ENCODE data around the gene B3GNT2. TPM values are rescaled to one million over a fixed set of nuclear protein-coding genes. Genes with fewer than 3 reads are reported as not detected.

Gene B3GNT2
- total RNA-seq, 1 experiment from 2014 or later = 32.2 TPM

DNA sequence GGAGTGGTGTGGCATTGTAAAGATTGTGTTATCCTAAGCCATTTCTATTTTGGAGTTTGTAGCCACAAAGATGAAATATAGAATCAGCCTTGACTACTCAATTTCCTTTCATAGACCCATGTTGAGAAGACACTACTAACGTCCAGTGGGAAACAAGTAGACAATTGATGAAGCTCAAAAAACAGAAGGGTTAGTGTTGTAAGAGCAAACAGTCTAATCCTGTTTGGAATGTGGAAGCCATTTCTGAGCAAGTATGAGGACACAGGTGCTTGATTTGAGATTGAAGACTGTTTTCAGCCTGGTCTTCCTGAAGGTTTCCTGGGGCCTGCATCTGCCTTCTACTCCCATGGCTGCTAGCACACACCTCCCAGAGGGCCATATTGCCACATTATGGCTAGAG, 29.1 kb downstream of the B3GNT2 start:
- peaks cover 47% of the 10 kb centered on the region for H3K36me3 Mint-ChIP-seq
- H3K27ac Mint-ChIP-seq = peak overlapping the region; percentile 49; the same call in 1 of the 2 replicates
- no peak for DNase-seq (ENCODE audit: low spot score)
- no peak for ATAC-seq
- ChIA-PET CTCF (no interaction called here), POLR2A (no interaction called here)
- no peak overlapping the region for H3K4me3 Mint-ChIP-seq
- peaks cover 4% of the 10 kb centered on the region; the same call in 1 of the 2 replicates for H3K9me3 Mint-ChIP-seq
- 0 out of 2 replicates have a peak, but pooled peaks have one; percentile 35 for TF ChIP-seq GABPB1 (CRISPR knock-in tag; IDR thresholded peaks at IDR 0.05)
- TF ChIP-seq, protein P1, sequence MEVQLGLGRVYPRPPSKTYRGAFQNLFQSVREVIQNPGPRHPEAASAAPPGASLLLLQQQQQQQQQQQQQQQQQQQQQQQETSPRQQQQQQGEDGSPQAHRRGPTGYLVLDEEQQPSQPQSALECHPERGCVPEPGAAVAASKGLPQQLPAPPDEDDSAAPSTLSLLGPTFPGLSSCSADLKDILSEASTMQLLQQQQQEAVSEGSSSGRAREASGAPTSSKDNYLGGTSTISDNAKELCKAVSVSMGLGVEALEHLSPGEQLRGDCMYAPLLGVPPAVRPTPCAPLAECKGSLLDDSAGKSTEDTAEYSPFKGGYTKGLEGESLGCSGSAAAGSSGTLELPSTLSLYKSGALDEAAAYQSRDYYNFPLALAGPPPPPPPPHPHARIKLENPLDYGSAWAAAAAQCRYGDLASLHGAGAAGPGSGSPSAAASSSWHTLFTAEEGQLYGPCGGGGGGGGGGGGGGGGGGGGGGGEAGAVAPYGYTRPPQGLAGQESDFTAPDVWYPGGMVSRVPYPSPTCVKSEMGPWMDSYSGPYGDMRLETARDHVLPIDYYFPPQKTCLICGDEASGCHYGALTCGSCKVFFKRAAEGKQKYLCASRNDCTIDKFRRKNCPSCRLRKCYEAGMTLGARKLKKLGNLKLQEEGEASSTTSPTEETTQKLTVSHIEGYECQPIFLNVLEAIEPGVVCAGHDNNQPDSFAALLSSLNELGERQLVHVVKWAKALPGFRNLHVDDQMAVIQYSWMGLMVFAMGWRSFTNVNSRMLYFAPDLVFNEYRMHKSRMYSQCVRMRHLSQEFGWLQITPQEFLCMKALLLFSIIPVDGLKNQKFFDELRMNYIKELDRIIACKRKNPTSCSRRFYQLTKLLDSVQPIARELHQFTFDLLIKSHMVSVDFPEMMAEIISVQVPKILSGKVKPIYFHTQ (CRISPR knock-in tag; IDR thresholded peaks at IDR 0.05) = no peak
- H3K4me1 Mint-ChIP-seq = peaks cover 18% of the 10 kb centered on the region
- H3K27me3 Mint-ChIP-seq (ENCODE audit: low read depth) = no peaks in the 10 kb centered on the region

DNA sequence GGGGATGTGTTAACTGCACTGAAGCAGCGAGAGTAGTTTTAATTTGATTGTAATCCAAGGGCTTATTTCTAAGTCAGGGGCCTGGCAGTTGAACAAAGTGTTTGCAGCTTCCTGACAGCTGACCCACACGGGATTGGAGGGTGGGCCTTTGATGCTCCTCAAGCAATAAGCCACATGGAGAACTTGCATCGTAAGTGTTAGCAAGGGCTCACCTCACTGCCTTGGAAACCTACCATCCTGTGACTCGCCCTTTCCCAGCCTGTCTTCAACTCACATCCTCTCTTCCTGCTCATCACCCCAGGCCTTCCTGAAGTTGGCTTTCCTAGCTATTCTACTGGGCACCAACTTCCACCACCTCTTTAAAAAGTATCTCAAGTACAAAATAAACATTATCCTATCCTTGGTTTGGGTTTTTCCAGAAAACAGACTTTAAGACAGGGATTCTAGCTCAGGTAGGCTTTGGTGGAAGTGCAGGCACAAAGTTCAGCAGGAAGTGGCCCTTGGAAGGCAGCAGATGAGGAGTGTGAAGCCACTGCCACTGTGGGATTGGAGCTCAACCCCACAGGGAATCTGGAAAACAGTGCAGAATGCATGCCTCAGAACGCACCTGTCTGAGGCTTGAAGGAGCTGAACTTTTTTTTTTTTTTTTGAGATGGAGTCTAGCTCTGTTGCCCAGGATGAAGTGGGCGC, 31.6 kb downstream of the B3GNT2 start:
- Mint-ChIP-seq H3K4me3 (no peak overlapping the region), H3K36me3 (peaks cover 36% of the 10 kb centered on the region), H3K9me3 (0 out of 2 replicates have a peak, but pooled peaks cover 2% of the 10 kb centered on the region), H3K4me1 (peaks cover 12% of the 10 kb centered on the region), H3K27me3 (ENCODE audit: low read depth) (no peaks in the 10 kb centered on the region), H3K27ac (peak overlapping the region; percentile 28; the same call in 1 of the 2 replicates)
- DNase-seq (ENCODE audit: low spot score) (no peak), ATAC-seq (no peak)
- ChIA-PET CTCF (interaction anchor here (1.7 kb wide), 1 partner anchor 70 kb away, joined by 4 read pairs; no protein-coding TSS in a partner anchor), POLR2A (interaction anchor here (0.7 kb wide), 1 partner anchor 18 kb away, joined by 3 read pairs; no protein-coding TSS in a partner anchor)
- TF ChIP-seq, protein P2, sequence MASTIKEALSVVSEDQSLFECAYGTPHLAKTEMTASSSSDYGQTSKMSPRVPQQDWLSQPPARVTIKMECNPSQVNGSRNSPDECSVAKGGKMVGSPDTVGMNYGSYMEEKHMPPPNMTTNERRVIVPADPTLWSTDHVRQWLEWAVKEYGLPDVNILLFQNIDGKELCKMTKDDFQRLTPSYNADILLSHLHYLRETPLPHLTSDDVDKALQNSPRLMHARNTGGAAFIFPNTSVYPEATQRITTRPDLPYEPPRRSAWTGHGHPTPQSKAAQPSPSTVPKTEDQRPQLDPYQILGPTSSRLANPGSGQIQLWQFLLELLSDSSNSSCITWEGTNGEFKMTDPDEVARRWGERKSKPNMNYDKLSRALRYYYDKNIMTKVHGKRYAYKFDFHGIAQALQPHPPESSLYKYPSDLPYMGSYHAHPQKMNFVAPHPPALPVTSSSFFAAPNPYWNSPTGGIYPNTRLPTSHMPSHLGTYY (CRISPR knock-in tag; IDR thresholded peaks at IDR 0.05) = no peak
- TF ChIP-seq, protein P3, sequence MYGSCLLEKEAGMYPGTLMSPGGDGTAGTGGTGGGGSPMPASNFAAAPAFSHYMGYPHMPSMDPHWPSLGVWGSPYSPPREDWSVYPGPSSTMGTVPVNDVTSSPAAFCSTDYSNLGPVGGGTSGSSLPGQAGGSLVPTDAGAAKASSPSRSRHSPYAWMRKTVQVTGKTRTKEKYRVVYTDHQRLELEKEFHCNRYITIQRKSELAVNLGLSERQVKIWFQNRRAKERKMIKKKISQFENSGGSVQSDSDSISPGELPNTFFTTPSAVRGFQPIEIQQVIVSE (CRISPR knock-in tag; IDR thresholded peaks at IDR 0.05; ENCODE audit: borderline replicate concordance) = no peak
- no peak for TF ChIP-seq ZNF121 (CRISPR knock-in tag; IDR thresholded peaks at IDR 0.05)
- TF ChIP-seq, protein P4, sequence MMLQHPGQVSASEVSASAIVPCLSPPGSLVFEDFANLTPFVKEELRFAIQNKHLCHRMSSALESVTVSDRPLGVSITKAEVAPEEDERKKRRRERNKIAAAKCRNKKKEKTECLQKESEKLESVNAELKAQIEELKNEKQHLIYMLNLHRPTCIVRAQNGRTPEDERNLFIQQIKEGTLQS (CRISPR knock-in tag; conservative IDR thresholded peaks at IDR 0.05) = no peak

DNA sequence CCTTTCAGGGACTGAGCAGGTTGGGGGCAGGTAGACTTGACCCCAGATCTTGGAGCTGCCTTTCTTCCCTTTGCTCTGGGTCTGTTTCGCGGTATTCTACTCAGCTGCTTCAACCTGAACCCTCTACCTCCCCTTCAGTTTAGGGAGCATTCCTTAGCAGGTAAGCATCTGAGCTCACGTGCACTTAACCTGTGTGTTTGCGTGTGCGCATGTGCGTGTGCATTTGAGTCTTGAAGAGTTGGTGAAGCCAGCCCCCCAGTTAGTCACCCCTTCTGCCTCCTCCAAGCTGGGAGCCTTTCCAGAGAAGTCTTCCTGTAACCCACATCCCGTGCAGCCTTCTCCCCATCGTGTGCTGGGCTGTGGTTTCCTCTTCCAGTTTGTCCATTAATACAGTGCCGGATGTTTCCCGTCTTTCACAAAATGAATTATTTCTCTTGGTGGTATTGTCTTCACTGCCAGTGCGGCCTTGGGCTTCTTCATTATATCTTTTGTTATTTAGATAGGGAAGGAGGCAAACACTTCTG, 33.2 kb downstream of the B3GNT2 start:
- TF ChIP-seq, protein P5, sequence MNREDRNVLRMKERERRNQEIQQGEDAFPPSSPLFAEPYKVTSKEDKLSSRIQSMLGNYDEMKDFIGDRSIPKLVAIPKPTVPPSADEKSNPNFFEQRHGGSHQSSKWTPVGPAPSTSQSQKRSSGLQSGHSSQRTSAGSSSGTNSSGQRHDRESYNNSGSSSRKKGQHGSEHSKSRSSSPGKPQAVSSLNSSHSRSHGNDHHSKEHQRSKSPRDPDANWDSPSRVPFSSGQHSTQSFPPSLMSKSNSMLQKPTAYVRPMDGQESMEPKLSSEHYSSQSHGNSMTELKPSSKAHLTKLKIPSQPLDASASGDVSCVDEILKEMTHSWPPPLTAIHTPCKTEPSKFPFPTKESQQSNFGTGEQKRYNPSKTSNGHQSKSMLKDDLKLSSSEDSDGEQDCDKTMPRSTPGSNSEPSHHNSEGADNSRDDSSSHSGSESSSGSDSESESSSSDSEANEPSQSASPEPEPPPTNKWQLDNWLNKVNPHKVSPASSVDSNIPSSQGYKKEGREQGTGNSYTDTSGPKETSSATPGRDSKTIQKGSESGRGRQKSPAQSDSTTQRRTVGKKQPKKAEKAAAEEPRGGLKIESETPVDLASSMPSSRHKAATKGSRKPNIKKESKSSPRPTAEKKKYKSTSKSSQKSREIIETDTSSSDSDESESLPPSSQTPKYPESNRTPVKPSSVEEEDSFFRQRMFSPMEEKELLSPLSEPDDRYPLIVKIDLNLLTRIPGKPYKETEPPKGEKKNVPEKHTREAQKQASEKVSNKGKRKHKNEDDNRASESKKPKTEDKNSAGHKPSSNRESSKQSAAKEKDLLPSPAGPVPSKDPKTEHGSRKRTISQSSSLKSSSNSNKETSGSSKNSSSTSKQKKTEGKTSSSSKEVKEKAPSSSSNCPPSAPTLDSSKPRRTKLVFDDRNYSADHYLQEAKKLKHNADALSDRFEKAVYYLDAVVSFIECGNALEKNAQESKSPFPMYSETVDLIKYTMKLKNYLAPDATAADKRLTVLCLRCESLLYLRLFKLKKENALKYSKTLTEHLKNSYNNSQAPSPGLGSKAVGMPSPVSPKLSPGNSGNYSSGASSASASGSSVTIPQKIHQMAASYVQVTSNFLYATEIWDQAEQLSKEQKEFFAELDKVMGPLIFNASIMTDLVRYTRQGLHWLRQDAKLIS (CRISPR knock-in tag; IDR thresholded peaks at IDR 0.05; ENCODE audit: borderline replicate concordance) = no peak
- no peak for TF ChIP-seq ATF1 (CRISPR knock-in tag; IDR thresholded peaks at IDR 0.05)
- no peak for TF ChIP-seq GTF2I (CRISPR knock-in tag; conservative IDR thresholded peaks at IDR 0.05)
- Mint-ChIP-seq H3K9me3 (0 out of 2 replicates have a peak, but pooled peaks cover 2% of the 10 kb centered on the region), H3K4me3 (no peak overlapping the region), H3K4me1 (peaks cover 6% of the 10 kb centered on the region), H3K27me3 (ENCODE audit: low read depth) (no peaks in the 10 kb centered on the region), H3K27ac (no peak overlapping the region), H3K36me3 (peaks cover 20% of the 10 kb centered on the region)
- no peak for DNase-seq (ENCODE audit: low spot score)
- no peak for ATAC-seq
- ChIA-PET CTCF (interaction anchor here (0.6 kb wide), 1 partner anchor 52 kb away, joined by 4 read pairs; no protein-coding TSS in a partner anchor), POLR2A (no interaction called here)

Data from WTC11 (cell line).